HG03039 (cell line): ENCODE measurements around the gene CDH8.

ENCODE experiments used
- ATAC-seq: cut with Tn5 transposase; IDR thresholded peaks from one replicate; pipeline ENCODE4 v1.9.1; 2021; ENCODE audit warnings: mild to moderate bottlenecking, moderate library complexity; ENCODE audit not compliant: unreplicated experiment

CDH8 gene

GRCh38 chr16:62036101-62036801 lies at the start of gene CDH8:
Gene CDH8 (minus strand): TSS chr16:62036438. CDS start chr16:62021403, 15,035 bp downstream.
- ATAC-seq, result no peak

- no peak for ATAC-seq
Measured at GRCh38 chr16:62079236-62079635, 43.0 kb upstream of the CDH8 start.

GRCh38 chr16:62077998-62078397 lies 41.8 kb upstream of the CDH8 start:
- no peak for ATAC-seq

DNA sequence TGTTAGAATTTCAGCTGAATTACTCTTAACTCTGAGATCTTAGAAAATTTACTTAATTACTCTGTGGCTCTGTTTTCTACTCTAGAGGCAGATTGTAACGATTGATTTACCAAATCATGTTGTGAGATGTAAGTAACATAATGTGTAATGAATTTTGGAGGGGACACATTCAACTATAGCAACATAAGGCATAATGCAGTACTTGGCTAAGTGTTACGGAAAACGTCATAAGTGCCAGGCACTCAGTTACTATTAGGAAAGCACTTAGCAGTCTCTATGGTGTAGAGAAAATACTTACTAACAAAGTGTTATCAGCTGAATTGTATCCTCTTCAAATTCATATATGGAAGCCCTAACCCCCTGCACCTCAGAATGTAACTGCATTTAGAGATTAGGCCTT lies 40.6 kb upstream of the CDH8 start:
- no peak for ATAC-seq

GRCh38 chr16:62068747-62069146 lies 32.5 kb upstream of the CDH8 start:
- ATAC-seq, result no peak

DNA sequence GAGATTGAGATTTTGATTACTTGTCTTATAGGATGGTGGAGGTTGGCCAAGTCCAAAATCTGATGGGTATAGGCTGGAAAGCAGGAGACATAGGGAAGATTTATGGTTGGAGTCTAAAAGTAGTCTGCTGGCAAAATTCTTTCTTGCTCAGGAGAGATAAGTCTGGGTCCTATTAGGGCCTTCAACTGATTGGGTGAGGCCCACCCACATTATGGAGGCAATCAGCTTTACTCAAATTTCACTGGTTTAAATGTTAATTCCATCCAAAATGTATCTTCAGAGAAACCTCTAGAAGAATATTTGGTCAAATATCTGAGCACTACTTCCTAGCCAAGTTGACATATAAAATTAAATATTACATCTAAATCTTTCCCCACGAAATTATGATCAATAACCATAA lies 31.7 kb upstream of the CDH8 start:
- no peak for ATAC-seq

DNA sequence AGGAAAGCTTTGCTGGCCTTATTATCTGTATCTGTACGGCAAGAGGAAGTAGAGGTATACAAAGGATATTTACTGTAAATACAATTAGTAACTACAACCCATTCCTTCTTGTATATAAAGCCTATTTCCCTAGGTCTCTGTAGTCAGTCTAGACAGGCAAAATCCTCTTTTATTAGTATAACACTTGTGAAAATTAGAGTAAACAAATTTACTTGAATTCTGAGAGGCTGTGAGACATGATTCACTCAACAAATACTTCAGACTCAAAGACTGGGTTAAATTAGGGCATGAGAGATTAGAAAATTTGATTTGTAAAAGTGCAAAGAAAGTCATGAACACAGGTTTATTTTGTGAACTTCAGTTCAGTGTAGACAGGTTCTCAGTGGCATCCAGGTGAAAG lies 30.9 kb upstream of the CDH8 start:
- no peak for ATAC-seq

DNA sequence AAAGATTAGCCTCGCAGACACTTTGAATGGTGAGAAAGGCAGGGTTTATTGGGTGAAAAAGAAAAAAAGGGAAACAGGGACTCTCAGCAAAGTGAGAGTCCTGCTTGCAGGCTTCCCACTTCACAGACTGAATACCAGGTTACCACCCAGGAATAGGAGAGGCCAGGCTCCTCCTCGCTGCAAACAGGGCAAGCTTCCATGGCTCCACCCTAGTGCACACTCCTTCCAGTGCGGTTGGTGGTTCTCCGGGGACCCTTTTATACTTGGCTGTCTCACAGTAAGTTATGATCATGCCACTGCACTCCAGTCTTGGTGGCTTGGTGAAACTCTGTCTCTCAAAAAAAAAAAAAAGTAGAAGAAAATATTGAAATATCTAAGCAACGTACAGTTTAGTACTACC lies 30.5 kb upstream of the CDH8 start:
- no peak for ATAC-seq

- ATAC-seq, result no peak
Measured at GRCh38 chr16:62064173-62064572, 27.9 kb upstream of the CDH8 start.

GRCh38 chr16:62060089-62060488 lies 23.9 kb upstream of the CDH8 start:
- ATAC-seq, result no peak

DNA sequence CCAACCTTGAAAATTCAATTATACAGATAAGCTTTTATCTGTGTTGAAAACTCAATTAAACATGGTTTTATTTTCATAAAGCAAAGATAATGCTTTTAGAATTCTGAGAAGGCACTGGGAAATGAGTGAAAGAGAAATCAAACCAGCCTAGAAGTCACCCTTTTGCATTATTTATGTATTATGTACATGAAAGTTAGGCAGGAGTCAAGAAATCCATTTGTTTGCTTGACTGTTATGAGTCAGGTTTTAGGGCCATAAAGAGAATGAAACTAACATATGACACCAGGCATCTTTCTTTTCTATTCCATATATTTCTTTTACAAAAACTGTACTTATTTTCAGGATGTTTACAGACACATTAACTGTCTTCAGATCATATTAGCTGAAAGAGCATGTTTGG lies 23.3 kb upstream of the CDH8 start:
- ATAC-seq, result no peak

DNA sequence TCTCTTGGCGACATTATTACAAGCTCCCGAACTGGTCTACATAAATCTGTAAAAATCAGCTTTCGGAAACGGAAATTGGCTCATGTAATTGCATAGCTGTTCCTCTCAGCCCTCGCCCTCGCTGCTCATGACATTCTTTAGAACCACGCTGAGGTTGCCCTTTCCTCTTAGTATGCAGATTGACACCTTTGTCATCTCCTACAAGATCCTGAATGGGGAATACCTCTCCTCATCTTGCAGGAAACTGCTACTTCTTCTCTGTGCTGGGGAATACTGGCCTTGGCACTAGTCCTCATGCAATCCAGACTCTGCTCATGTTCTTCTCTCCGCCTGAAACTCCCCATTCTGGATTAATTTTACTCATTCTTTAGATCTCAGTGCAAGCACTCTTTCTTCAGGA lies 22.2 kb upstream of the CDH8 start:
- no peak for ATAC-seq

- ATAC-seq, result no peak
Measured at GRCh38 chr16:62051942-62052341, 15.7 kb upstream of the CDH8 start.

DNA sequence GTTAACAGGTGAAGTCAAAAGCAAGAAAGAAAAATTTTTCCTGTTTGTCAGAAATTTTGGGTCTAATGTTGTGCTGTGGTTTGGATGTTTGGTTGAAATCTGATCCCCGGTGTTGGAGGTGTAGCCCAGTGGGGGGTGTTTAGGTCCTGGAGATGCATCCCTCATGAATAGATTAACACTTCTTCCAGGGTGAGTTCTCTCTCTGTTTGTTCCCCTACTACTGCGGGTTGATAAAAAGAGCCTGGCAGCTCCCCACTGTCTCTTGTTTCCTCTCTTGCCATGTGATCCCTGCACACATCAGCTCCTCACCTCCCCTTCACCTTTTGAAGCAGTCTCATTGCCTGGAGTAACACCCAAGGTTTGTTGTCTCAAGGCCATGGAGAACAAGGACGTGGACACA lies 14.6 kb upstream of the CDH8 start:
- no peak for ATAC-seq

DNA sequence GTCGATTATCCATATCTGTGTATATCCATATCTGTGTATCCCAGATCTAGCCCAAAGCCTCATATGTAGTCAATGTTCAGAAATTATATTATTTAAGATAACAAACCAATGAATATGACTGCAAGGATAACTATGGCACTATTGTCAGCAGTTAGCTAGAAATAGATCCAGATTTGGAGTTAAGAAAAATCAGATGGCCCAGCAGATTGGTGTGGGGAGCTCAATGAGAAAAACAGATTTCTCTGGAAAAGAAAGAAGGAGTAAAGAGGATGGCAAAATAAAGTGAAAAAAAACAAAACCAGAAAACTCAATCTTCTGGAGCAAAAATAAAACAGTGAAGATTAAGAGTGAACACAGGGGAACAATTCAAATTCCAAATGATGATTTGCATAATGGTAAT lies 10.6 kb upstream of the CDH8 start:
- ATAC-seq, result no peak

- ATAC-seq, result no peak
Measured at GRCh38 chr16:62041401-62041800, 5.2 kb upstream of the CDH8 start.

GRCh38 chr16:62038646-62039045 lies 2.4 kb upstream of the CDH8 start:
- ATAC-seq, result no peak

DNA sequence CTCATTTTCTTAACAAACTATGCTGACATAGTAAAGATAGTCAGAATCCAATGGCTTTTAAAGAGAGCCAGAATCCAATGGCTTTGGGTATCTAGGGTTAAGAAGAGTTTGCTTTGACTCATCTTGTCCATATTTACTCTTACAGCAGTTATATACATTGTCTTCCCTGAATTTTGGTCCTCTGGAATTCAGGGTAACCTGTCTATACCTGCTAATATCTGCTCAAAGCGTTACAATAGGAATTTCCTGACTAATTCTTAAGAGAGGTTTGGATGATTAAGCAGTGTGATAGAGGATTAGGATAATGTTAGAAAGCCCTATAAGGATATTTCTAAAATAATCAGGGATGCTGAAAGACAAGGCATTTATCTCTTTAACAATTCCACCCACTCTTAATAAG lies 2.0 kb upstream of the CDH8 start:
- no peak for ATAC-seq

- ATAC-seq, result no peak
Measured at GRCh38 chr16:62036802-62037135, 531 bp upstream of the CDH8 start.

DNA sequence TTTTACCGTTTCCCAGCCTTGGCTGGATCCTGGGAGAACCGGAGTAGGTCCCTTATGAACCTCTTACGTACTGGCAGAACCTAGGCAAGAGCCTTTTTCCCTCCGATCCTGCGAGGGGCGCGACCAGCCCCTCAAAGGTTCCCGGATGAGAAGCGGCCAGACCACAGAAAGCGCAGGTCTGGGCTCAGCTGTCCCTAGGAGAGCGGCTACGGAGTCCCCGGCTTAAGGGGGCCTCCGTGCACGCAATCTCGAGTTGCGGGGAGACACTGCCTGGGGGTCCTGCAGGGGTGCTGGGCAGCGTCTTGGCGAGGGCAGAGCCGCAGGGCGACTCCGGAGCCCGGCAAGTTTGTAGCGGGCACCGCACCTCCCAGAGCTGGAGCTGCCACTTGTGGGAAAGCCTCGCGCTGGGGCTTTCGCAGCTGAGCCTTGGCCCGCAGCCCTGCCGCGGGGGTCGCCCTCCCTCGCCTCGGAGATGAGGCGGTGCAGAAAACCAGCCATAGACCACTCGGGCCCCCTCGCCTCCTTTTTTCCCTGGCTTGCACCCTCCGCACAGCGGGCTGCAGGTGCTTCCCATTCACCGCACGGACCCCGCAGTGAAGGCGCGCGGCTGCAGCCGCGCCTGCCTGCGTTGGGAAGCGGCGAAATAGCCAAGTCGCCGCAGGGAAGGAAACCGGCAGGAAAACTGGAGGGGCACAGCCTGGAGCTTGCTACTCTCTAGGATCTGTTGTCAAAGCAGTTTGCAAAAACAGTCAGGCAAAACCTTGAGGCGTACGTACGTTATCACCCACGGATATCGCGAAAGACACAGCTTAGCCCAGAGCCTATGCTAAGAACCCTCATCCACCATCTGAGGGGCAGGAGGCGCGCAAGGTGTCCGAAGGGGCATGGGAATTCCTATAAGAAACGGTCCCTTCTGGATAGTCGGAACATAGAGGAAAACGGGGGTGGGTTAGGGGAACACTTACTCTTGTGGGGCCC lies 834 bp downstream of the CDH8 start:
- no peak for ATAC-seq

- ATAC-seq, result no peak
Measured at GRCh38 chr16:62034231-62035114, 1.8 kb downstream of the CDH8 start.
